Thymus (tissue), 11 donors: ENCODE measurements around the gene ISLR2. TPM values are rescaled to one million over a fixed set of nuclear protein-coding genes. Genes with fewer than 3 reads are reported as not detected.

Experiments used
- DNase-seq, 9 donors: peaks; one replicate each; pipeline ENCODE4 v3.0.0-alpha.2; 2013; ENCODE audit warnings: low spot score in 9 of 9, low read depth in 6 of 9, missing footprints in 1 of 9
- H3K27ac ChIP-seq, 2 donors: one replicate each; pipeline ENCODE4 v1.5.1; 2013; ENCODE audit warnings: control low read depth in 1 of 2, low read depth in 1 of 2, low read length in 1 of 2, mild to moderate bottlenecking in 1 of 2, moderate library complexity in 1 of 2
- H3K27me3 ChIP-seq, 2 donors: one replicate each; pipeline ENCODE4 v1.5.1; 2013; ENCODE audit warnings: low read length in 1 of 2; ENCODE audit not compliant: control insufficient read depth in 2 of 2, insufficient read depth in 1 of 2
- H3K36me3 ChIP-seq, 2 donors: one replicate each; pipeline ENCODE4 v1.5.1; 2013; ENCODE audit warnings: low read length in 1 of 2, mild to moderate bottlenecking in 1 of 2, moderate library complexity in 1 of 2; ENCODE audit not compliant: control insufficient read depth in 2 of 2, insufficient read depth in 2 of 2
- H3K4me1 ChIP-seq, 2 donors: one replicate each; pipeline ENCODE4 v1.5.1; 2013; ENCODE audit warnings: low read length in 2 of 2; ENCODE audit not compliant: control insufficient read depth in 2 of 2, insufficient read depth in 2 of 2
- H3K4me3 ChIP-seq, 2 donors: one replicate each; pipeline ENCODE4 v1.5.1; 2013; ENCODE audit warnings: low read length in 2 of 2, control low read depth in 1 of 2, mild to moderate bottlenecking in 1 of 2
- H3K9me3 ChIP-seq, 2 donors: one replicate each; pipeline ENCODE4 v1.5.1; 2013; ENCODE audit warnings: low read length in 1 of 2, mild to moderate bottlenecking in 1 of 2; ENCODE audit not compliant: control insufficient read depth in 2 of 2, insufficient read depth in 1 of 2
- WGBS: extraction: QIAGEN DNeasy Blood & Tissue Kit; methylation state at CpG from one replicate; pipeline ENCODE4 v1.1.7; 2013; 5-methylcytosine and 5-hydroxymethylcytosine counted together
- polyA plus RNA-seq: library from polyadenylated mRNA; stranded (reverse); fragments of 200-250 nt; gene quantifications from one replicate; pipeline ENCODE4 v1.2.3, GENCODE V29; 2013
- total RNA-seq: library from RNA; stranded (reverse); fragments of 120-200 nt; gene quantifications from one replicate; pipeline ENCODE4 v1.2.4, GENCODE V29; 2013
- donor health status: healthy.

Gene ISLR2
- total and polyA plus RNA-seq, 2 donors = 0.19 to 0.98 TPM

- Histone ChIP-seq H3K27me3 (no peaks in the 10 kb centered on the region), H3K27ac (peak within 1 kb of the TSS; percentile 3 to 75), H3K4me1 (peaks cover 0 to 7% of the 10 kb centered on the region in 2 donors), H3K36me3 (no peaks in the 10 kb centered on the region), H3K4me3 (peak within 1 kb of the TSS in 1 of 2 donors; percentile 1), H3K9me3 (no peaks in the 10 kb centered on the region)
- WGBS = 79% methylated on average over 20 of the region's 20 CpGs
- peak in 1 of 9 donors; percentile 28 for DNase-seq
Observed at GRCh38 chr15:74173380-74174218, 43.2 kb downstream of the ISLR2 start, which contains the start of gene ISLR. Gene ISLR, plus strand, starts transcription at chr15:74173710. Its CDS starts 1,149 bp downstream, at chr15:74174859.

- H3K36me3 ChIP-seq = no peaks in the 10 kb centered on the region
- DNase-seq = no peak
- H3K27ac ChIP-seq = peak overlapping the region in 1 of 2 donors; percentile 71
- H3K27me3 ChIP-seq = no peaks in the 10 kb centered on the region
- 89% methylated on average over 20 of the region's 20 CpGs for WGBS
- no peaks in the 10 kb centered on the region for H3K9me3 ChIP-seq
- peaks cover 0 to 7% of the 10 kb centered on the region in 2 donors for H3K4me1 ChIP-seq
- H3K4me3 ChIP-seq = no peak overlapping the region
Observed at GRCh38 chr15:74174219-74174957, 44.0 kb downstream of the ISLR2 start.

DNA sequence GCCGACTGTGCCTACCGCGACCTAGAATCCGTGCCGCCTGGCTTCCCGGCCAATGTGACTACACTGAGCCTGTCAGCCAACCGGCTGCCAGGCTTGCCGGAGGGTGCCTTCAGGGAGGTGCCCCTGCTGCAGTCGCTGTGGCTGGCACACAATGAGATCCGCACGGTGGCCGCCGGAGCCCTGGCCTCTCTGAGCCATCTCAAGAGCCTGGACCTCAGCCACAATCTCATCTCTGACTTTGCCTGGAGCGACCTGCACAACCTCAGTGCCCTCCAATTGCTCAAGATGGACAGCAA, 44.5 kb downstream of the ISLR2 start:
- no peaks in the 10 kb centered on the region for H3K27me3 ChIP-seq
- WGBS = 92% methylated on average over 14 of the region's 14 CpGs
- H3K27ac ChIP-seq = no peak overlapping the region
- H3K4me3 ChIP-seq = no peak overlapping the region
- H3K4me1 ChIP-seq = peaks cover 0 to 7% of the 10 kb centered on the region in 2 donors
- H3K9me3 ChIP-seq = no peaks in the 10 kb centered on the region
- H3K36me3 ChIP-seq = no peaks in the 10 kb centered on the region
- DNase-seq = no peak

DNA sequence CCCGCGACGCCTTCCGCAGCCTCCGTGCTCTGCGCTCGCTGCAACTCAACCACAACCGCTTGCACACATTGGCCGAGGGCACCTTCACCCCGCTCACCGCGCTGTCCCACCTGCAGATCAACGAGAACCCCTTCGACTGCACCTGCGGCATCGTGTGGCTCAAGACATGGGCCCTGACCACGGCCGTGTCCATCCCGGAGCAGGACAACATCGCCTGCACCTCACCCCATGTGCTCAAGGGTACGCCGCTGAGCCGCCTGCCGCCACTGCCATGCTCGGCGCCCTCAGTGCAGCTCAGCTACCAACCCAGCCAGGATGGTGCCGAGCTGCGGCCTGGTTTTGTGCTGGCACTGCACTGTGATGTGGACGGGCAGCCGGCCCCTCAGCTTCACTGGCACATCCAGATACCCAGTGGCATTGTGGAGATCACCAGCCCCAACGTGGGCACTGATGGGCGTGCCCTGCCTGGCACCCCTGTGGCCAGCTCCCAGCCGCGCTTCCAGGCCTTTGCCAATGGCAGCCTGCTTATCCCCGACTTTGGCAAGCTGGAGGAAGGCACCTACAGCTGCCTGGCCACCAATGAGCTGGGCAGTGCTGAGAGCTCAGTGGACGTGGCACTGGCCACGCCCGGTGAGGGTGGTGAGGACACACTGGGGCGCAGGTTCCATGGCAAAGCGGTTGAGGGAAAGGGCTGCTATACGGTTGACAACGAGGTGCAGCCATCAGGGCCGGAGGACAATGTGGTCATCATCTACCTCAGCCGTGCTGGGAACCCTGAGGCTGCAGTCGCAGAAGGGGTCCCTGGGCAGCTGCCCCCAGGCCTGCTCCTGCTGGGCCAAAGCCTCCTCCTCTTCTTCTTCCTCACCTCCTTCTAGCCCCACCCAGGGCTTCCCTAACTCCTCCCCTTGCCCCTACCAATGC, 45.1 kb downstream of the ISLR2 start:
- WGBS = 93% methylated on average over 45 of the region's 45 CpGs
- no peak for DNase-seq
- H3K36me3 ChIP-seq = no peaks in the 10 kb centered on the region
- no peak overlapping the region for H3K27ac ChIP-seq
- peaks cover 0 to 11% of the 10 kb centered on the region in 2 donors for H3K4me1 ChIP-seq
- no peaks in the 10 kb centered on the region for H3K27me3 ChIP-seq
- H3K4me3 ChIP-seq = no peak overlapping the region
- no peaks in the 10 kb centered on the region for H3K9me3 ChIP-seq

GRCh38 chr15:74176262-74177214, 46.2 kb downstream of the ISLR2 start:
- DNase-seq = no peak
- 82% methylated on average over 10 of the region's 10 CpGs for WGBS

GRCh38 chr15:74178326-74179100, 48.1 kb downstream of the ISLR2 start:
- no peak for DNase-seq
- H3K4me1 ChIP-seq = peaks cover 0 to 9% of the 10 kb centered on the region in 2 donors
- no peak overlapping the region for H3K4me3 ChIP-seq
- 95% methylated on average over 7 of the region's 7 CpGs for WGBS
- H3K36me3 ChIP-seq = no peaks in the 10 kb centered on the region
- H3K9me3 ChIP-seq = no peaks in the 10 kb centered on the region
- H3K27me3 ChIP-seq = no peaks in the 10 kb centered on the region
- H3K27ac ChIP-seq = no peak overlapping the region

More at GRCh38 chr15:74176262-74177214, 46.2 kb downstream of the ISLR2 start:
- H3K4me1 ChIP-seq = peaks cover 0 to 13% of the 10 kb centered on the region in 2 donors
- no peaks in the 10 kb centered on the region for H3K36me3 ChIP-seq
- H3K27me3 ChIP-seq = no peaks in the 10 kb centered on the region
- H3K9me3 ChIP-seq = no peaks in the 10 kb centered on the region
- no peak overlapping the region for H3K27ac ChIP-seq
- no peak overlapping the region for H3K4me3 ChIP-seq

- H3K27ac ChIP-seq = no peak overlapping the region
- H3K27me3 ChIP-seq = no peaks in the 10 kb centered on the region
- 86% methylated on average over 13 of the region's 13 CpGs for WGBS
- no peak for DNase-seq
- H3K36me3 ChIP-seq = no peaks in the 10 kb centered on the region
- H3K4me3 ChIP-seq = no peak overlapping the region
- H3K9me3 ChIP-seq = no peaks in the 10 kb centered on the region
- H3K4me1 ChIP-seq = peaks cover 0 to 9% of the 10 kb centered on the region in 2 donors
Observed at GRCh38 chr15:74179101-74179841, 48.9 kb downstream of the ISLR2 start.
